Measurements from ENCODE around the gene CATSPER3.
A peak's percentile ranks its signal among the peaks of the same experiment; 100 is the strongest.

CATSPER3 gene

GRCh38 chr5:135046661-135047346, 79.1 kb downstream of the CATSPER3 start:
- DNase-seq = no peak

GRCh38 chr5:135047347-135047695, 79.6 kb downstream of the CATSPER3 start:
- no peak for DNase-seq

GRCh38 chr5:135048286-135048685, 80.6 kb downstream of the CATSPER3 start:
- no peak for DNase-seq

- DNase-seq = no peak
These were observed 81.2 kb downstream of the CATSPER3 start for GRCh38 chr5:135048930-135049329.

GRCh38 chr5:135050244-135050767, 82.6 kb downstream of the CATSPER3 start:
- DNase-seq = no peak

GRCh38 chr5:135051399-135051798, 83.7 kb downstream of the CATSPER3 start:
- no peak for DNase-seq

- DNase-seq = no peak
These were observed 84.2 kb downstream of the CATSPER3 start for GRCh38 chr5:135051872-135052271.

- DNase-seq = no peak
These were observed 84.9 kb downstream of the CATSPER3 start for GRCh38 chr5:135052511-135053145.

GRCh38 chr5:135053278-135053677, 85.6 kb downstream of the CATSPER3 start:
- DNase-seq = peak; percentile 18

GRCh38 chr5:135053989-135054388, 86.3 kb downstream of the CATSPER3 start:
- DNase-seq = no peak

GRCh38 chr5:135054546-135054945, 86.8 kb downstream of the CATSPER3 start:
- no peak for DNase-seq

- DNase-seq = no peak
These were observed 87.7 kb downstream of the CATSPER3 start for GRCh38 chr5:135055396-135055795.

- no peak for DNase-seq
These were observed 88.8 kb downstream of the CATSPER3 start for GRCh38 chr5:135056316-135057030.

GRCh38 chr5:135057233-135057632, 89.5 kb downstream of the CATSPER3 start:
- no peak for DNase-seq

GRCh38 chr5:135058331-135058732, 90.6 kb downstream of the CATSPER3 start:
- DNase-seq = no peak

- DNase-seq = no peak
These were observed 91.6 kb downstream of the CATSPER3 start for GRCh38 chr5:135059000-135059923.

- no peak for DNase-seq
These were observed 92.3 kb downstream of the CATSPER3 start for GRCh38 chr5:135060021-135060420.

GRCh38 chr5:135061001-135061400, 93.3 kb downstream of the CATSPER3 start:
- DNase-seq = no peak

Data from NCI-H2107 (cell line).